Lung (tissue), 12 donors: Measurements from ENCODE around the gene MAN2C1. TPM values are rescaled to one million over a fixed set of nuclear protein-coding genes. Genes with fewer than 3 reads are reported as not detected.

ENCODE experiments used
- ATAC-seq: fragments of 200-7000 bp; cut with Tn5 transposase; one replicate; pipeline ENCODE4 v1.9.1; 2020; ENCODE audit warnings: moderate number of reproducible peaks; ENCODE audit not compliant: insufficient read depth, low FRiP score
- DNase-seq, 3 donors: peaks; one replicate each; pipeline ENCODE4 v3.0.0-alpha.2; 2013 to 2017
- H3K27ac ChIP-seq, 2 donors: one replicate each; pipeline ENCODE4 v1.5.1; 2013; ENCODE audit warnings: mild to moderate bottlenecking in 2 of 2, moderate library complexity in 2 of 2, control low read depth in 1 of 2, inconsistent platforms in 1 of 2, low read depth in 1 of 2, low read length in 1 of 2
- H3K27me3 ChIP-seq, 3 donors: one replicate each; pipeline ENCODE4 v1.5.1; 2013; ENCODE audit warnings: low read length in 2 of 3; ENCODE audit not compliant: control insufficient read depth in 3 of 3, insufficient read depth in 3 of 3
- H3K36me3 ChIP-seq, 4 donors: one replicate each; pipeline ENCODE4 v1.5.1; 2013; ENCODE audit warnings: low read length in 4 of 4, mild to moderate bottlenecking in 1 of 4, moderate library complexity in 1 of 4; ENCODE audit not compliant: control insufficient read depth in 4 of 4, insufficient read depth in 4 of 4
- H3K4me1 ChIP-seq, 5 donors: one replicate each; pipeline ENCODE4 v1.5.1; 2013; ENCODE audit warnings: low read length in 5 of 5, mild to moderate bottlenecking in 2 of 5, moderate library complexity in 1 of 5; ENCODE audit not compliant: control insufficient read depth in 5 of 5, insufficient read depth in 5 of 5
- H3K4me3 ChIP-seq: one replicate; pipeline ENCODE4 v1.5.1; 2013; ENCODE audit warnings: mild to moderate bottlenecking, control low read depth, moderate library complexity
- H3K9ac ChIP-seq, 2 donors: one replicate each; pipeline ENCODE4 v1.5.1; 2013; ENCODE audit warnings: low read length in 2 of 2, control low read depth in 1 of 2; ENCODE audit not compliant: insufficient read depth in 1 of 2
- H3K9me3 ChIP-seq, 4 donors: one replicate each; pipeline ENCODE4 v1.5.1; 2013; ENCODE audit warnings: low read length in 3 of 4, mild to moderate bottlenecking in 1 of 4, moderate library complexity in 1 of 4; ENCODE audit not compliant: control insufficient read depth in 4 of 4, insufficient read depth in 3 of 4
- WGBS, 2 donors: extraction: QIAGEN DNeasy Blood & Tissue Kit; methylation state at CpG; one replicate each; pipeline ENCODE4 v1.1.7; 2013; 5-methylcytosine and 5-hydroxymethylcytosine counted together
- polyA plus RNA-seq, 2 donors: library from polyadenylated mRNA; stranded (reverse); fragments of 200-250 nt; gene quantifications; one replicate each; pipeline ENCODE4 v1.2.1, GENCODE V29; 2013
- total RNA-seq, 2 donors: library from RNA; depleted of rRNA in 1 of 2; stranded (reverse); fragments of >200 nt in 1 of 2; gene quantifications; one replicate each; pipeline ENCODE4 v1.2.1, GENCODE V29; 2014 to 2021
- TF ChIP-seq, protein P1 (sequence below): IDR thresholded peaks from 2 replicates; pipeline ENCODE4 v1.5.1; 2012; ENCODE audit warnings: mild to moderate bottlenecking; ENCODE audit errors: control extremely low read depth, extremely low read depth
- donor health status: control.
- donor health status: control.
- donor health status: Bipolar disorder and iron deficiency.
- donor health status: healthy.
- donor health status: DM: yes; HTN: yes; CAD: no.

The MAN2C1 gene
- total and polyA plus RNA-seq, 4 donors = 139 to 321 (median 217) TPM

DNA sequence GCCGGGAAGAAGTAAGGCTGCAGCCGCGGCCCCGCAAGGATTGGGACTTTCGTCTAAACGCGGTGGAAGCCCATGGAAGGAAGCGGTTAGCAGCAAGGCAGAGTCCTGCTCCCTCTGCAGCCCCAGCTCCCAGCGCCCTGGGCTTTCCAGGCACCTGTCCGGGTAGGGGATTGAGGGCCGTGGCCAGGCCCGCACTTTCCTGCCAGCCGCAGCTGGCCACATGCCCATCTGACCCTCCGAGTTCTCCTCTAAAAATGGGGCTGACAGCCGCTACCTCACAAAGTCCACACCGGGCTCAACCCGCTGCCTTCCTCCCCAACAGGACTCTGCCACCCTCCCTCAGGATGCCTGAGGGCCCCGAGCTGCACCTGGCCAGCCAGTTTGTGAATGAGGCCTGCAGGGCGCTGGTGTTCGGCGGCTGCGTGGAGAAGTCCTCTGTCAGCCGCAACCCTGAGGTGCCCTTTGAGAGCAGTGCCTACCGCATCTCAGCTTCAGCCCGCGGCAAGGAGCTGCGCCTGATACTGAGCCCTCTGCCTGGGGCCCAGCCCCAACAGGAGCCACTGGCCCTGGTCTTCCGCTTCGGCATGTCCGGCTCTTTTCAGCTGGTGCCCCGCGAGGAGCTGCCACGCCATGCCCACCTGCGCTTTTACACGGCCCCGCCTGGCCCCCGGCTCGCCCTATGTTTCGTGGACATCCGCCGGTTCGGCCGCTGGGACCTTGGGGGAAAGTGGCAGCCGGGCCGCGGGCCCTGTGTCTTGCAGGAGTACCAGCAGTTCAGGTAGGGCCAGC is 19.7 kb downstream of the MAN2C1 start:
- H3K4me3 ChIP-seq = peak overlapping the region; percentile 79
- peaks cover 0 to 17% (median 4%) of the 10 kb centered on the region in 5 donors for H3K4me1 ChIP-seq
- 43 to 53% methylated on average over 46 of the region's 46 CpGs for WGBS, 2 donors
- peak overlapping the region in 1 of 2 donors; percentile 85 for H3K27ac ChIP-seq
- H3K9ac ChIP-seq = no peak overlapping the region
- TF ChIP-seq, protein P1, sequence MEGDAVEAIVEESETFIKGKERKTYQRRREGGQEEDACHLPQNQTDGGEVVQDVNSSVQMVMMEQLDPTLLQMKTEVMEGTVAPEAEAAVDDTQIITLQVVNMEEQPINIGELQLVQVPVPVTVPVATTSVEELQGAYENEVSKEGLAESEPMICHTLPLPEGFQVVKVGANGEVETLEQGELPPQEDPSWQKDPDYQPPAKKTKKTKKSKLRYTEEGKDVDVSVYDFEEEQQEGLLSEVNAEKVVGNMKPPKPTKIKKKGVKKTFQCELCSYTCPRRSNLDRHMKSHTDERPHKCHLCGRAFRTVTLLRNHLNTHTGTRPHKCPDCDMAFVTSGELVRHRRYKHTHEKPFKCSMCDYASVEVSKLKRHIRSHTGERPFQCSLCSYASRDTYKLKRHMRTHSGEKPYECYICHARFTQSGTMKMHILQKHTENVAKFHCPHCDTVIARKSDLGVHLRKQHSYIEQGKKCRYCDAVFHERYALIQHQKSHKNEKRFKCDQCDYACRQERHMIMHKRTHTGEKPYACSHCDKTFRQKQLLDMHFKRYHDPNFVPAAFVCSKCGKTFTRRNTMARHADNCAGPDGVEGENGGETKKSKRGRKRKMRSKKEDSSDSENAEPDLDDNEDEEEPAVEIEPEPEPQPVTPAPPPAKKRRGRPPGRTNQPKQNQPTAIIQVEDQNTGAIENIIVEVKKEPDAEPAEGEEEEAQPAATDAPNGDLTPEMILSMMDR = no peak
- H3K9me3 ChIP-seq = no peaks in the 10 kb centered on the region
- peaks cover 0 to 14% (median 9%) of the 10 kb centered on the region in 3 donors for H3K27me3 ChIP-seq
- DNase-seq = peak in 1 of 3 donors; percentile 11
- peaks cover 0 to 2% (median 0%) of the 10 kb centered on the region in 4 donors for H3K36me3 ChIP-seq
- no peak for ATAC-seq

GRCh38 chr15:75348034-75348561 is 20.3 kb downstream of the MAN2C1 start:
- ATAC-seq (peak; percentile 21), DNase-seq (peak; percentile 14 to 27 (median 16))
- Histone ChIP-seq H3K4me1 (peaks cover 0 to 17% (median 4%) of the 10 kb centered on the region in 5 donors), H3K9me3 (no peaks in the 10 kb centered on the region), H3K27ac (peak overlapping the region in 1 of 2 donors; percentile 85), H3K27me3 (peaks cover 0 to 14% (median 9%) of the 10 kb centered on the region in 3 donors), H3K36me3 (no peaks in the 10 kb centered on the region), H3K4me3 (peak overlapping the region; percentile 79), H3K9ac (peak overlapping the region in 1 of 2 donors; percentile 44)
- TF ChIP-seq, protein P1 = no peak
- 1% methylated on average over 28 to 45 of the region's 45 CpGs for WGBS, 2 donors

GRCh38 chr15:75347222-75348033 is 21.0 kb downstream of the MAN2C1 start:
- Histone ChIP-seq H3K27ac (peak overlapping the region; percentile 27 to 85), H3K9me3 (no peaks in the 10 kb centered on the region), H3K36me3 (no peaks in the 10 kb centered on the region), H3K27me3 (peaks cover 0 to 14% (median 9%) of the 10 kb centered on the region in 3 donors), H3K9ac (peak overlapping the region in 1 of 2 donors; percentile 44), H3K4me3 (peak overlapping the region; percentile 79), H3K4me1 (peaks cover 0 to 17% (median 4%) of the 10 kb centered on the region in 5 donors)
- 0 to 1% methylated on average over 65 of the region's 65 CpGs for WGBS, 2 donors
- TF ChIP-seq, protein P1 = no peak
- peak; percentile 59 for ATAC-seq
- DNase-seq = peak; percentile 38 to 57 (median 47)
